Pancreas (tissue), 10 donors: ENCODE results near the gene EPN3. TPM values are rescaled to one million over a fixed set of nuclear protein-coding genes. Genes with fewer than 3 reads are reported as not detected.

Experiments
- ATAC-seq, 4 donors: fragments of 200-7000 bp; cut with Tn5 transposase; one replicate each; pipeline versions ENCODE4 v1.8.0 to v1.9.1; 2020; ENCODE audit warnings: mild to moderate bottlenecking in 4 of 4, moderate library complexity in 4 of 4
- DNase-seq, 6 donors: peaks; one replicate each; pipeline ENCODE4 v3.0.0-alpha.2; 2020
- FAIRE-seq: peaks from 2 replicates; lab custom pipeline; 2012; peaks lifted over from hg19 to GRCh38; lab: Jason Lieb, UNC
- H3K27ac ChIP-seq, 4 donors: fragments of 200-600 bp; sonication (generic); 1 replicate in 3 of 4; 2 replicates in 1 of 4; pipeline versions ENCODE4 v1.5.0 to v1.8.0; 2020
- H3K27me3 ChIP-seq, 4 donors: fragments of 200-600 bp; one replicate each; pipeline ENCODE4 v1.8.0; 2021
- H3K36me3 ChIP-seq, 3 donors: fragments of 200-600 bp; sonication (generic) in 1 of 3; one replicate each; pipeline versions ENCODE4 v1.5.0 to v1.8.0; 2020 to 2021
- H3K4me1 ChIP-seq, 3 donors: fragments of 200-600 bp; one replicate each; pipeline ENCODE4 v1.8.0; 2021
- H3K4me3 ChIP-seq, 4 donors: fragments of 200-600 bp; sonication (generic) in 2 of 4; one replicate each; pipeline versions ENCODE4 v1.5.0 to v1.8.0; 2020 to 2021
- H3K9me3 ChIP-seq, 4 donors: fragments of 200-600 bp; one replicate each; pipeline ENCODE4 v1.8.0; 2021
- CTCF ChIP-seq, 4 donors: fragments of 200-600 bp; sonication (generic) in 3 of 4; IDR thresholded peaks; one replicate each; pipeline versions ENCODE4 v1.5.0 to v1.8.0; 2021; ENCODE audit warnings: antibody characterized with exemption in 4 of 4
- WGBS, 2 donors: extraction: QIAGEN DNeasy Blood & Tissue Kit; methylation state at CpG; one replicate each; pipeline ENCODE4 v1.1.7; 2013; 5-methylcytosine and 5-hydroxymethylcytosine counted together
- intact Hi-C, 3 donors: fragments of 100-400 bp; cut with DNase I; formaldehyde crosslinking; loops; one replicate each; pipeline versions ENCODE4 v1.11.1 to v1.14.2; 2022
- polyA plus RNA-seq, 2 donors: library from polyadenylated mRNA; stranded (reverse); fragments of 200-250 nt; gene quantifications; one replicate each; pipeline ENCODE4 v1.2.3, GENCODE V29; 2013
- total RNA-seq, 6 donors: library from RNA; stranded (reverse); fragmentation: NEBNext Ultra II Directional in 4 of 6; extraction: Animal tissue kit (Norgen Biotek cat#: 25700) in 4 of 6; gene quantifications; one replicate each; pipeline versions ENCODE4 v1.2.1 to v1.2.4, GENCODE V29; 2021 to 2023
- donor health status: healthy with polysubstance abuse.
- donor health status: DM: no; HTN: no; CAD: no; lungs with moderate emphysema.
- donor health status: DM: no; HTN: no; CAD: no.
- donor health status: control.
- donor health status: control.
- donor health status: Bipolar disorder and iron deficiency.
- donor health status: DM: yes; HTN: yes; CAD: no.
- donor health status: DM: no; HTN: no; CAD: no.
- donor health status: DM: no; HTN: no; CAD: no.
- donor health status: DM: yes; HTN: yes; CAD: no.

Gene EPN3
- total and polyA plus RNA-seq, 8 donors: 6.9 to 30.2 (median 12.7) TPM

- H3K9me3 ChIP-seq: no peaks in the 10 kb centered on the region
- ATAC-seq: no peak
- H3K4me3 ChIP-seq: no peak overlapping the region
- H3K36me3 ChIP-seq: peaks cover 0 to 6% (median 0%) of the 10 kb centered on the region in 3 donors
- no peaks in the 10 kb centered on the region for H3K27me3 ChIP-seq
- H3K4me1 ChIP-seq: peaks cover 9 to 35% (median 17%) of the 10 kb centered on the region in 3 donors
- peak overlapping the region in 2 of 4 donors; percentile 67 to 92 for H3K27ac ChIP-seq
- peak in 1 of 6 donors; percentile 61 for DNase-seq
- TF ChIP-seq CTCF (IDR thresholded peaks at IDR 0.05): no peak
- 24 to 28% methylated on average over 6 of the region's 6 CpGs for WGBS, 2 donors
- no peak for FAIRE-seq
- intact Hi-C loops: loop anchor here in 1 of 3 donors (10.0 kb wide), 1 partner anchor 47 kb away; no protein-coding TSS in a partner anchor
These were observed 1.0 kb upstream of the EPN3 start for GRCh38 chr17:50531428-50532025.

- no peak for TF ChIP-seq CTCF (IDR thresholded peaks at IDR 0.05)
- intact Hi-C loops: loop anchor here in 1 of 3 donors (10.0 kb wide), 1 partner anchor 48 kb away; no protein-coding TSS in a partner anchor
- peak overlapping the region; percentile 73 to 92 (median 80) for H3K27ac ChIP-seq
These were observed 650 bp downstream of the EPN3 start for GRCh38 chr17:50533185-50533584.

GRCh38 chr17:50533720-50534148 is 1.2 kb downstream of the EPN3 start:
- peaks cover 0 to 28% (median 3%) of the 10 kb centered on the region in 3 donors for H3K36me3 ChIP-seq
- 1% methylated on average over 17 of the region's 17 CpGs for WGBS, 2 donors
- ATAC-seq: peak; percentile 75 to 83 (median 81)
- no peaks in the 10 kb centered on the region for H3K9me3 ChIP-seq
- intact Hi-C loops: loop anchor here in 1 of 3 donors (10.0 kb wide), 1 partner anchor 49 kb away; no protein-coding TSS in a partner anchor
- no peak for FAIRE-seq
- H3K27ac ChIP-seq: peak overlapping the region; percentile 73 to 92 (median 80)
- H3K27me3 ChIP-seq: no peaks in the 10 kb centered on the region
- peak; percentile 78 to 89 (median 84) for DNase-seq
- peaks cover 9 to 35% (median 17%) of the 10 kb centered on the region in 3 donors for H3K4me1 ChIP-seq
- peak overlapping the region; percentile 21 to 84 (median 53) for H3K4me3 ChIP-seq
- no peak for TF ChIP-seq CTCF (IDR thresholded peaks at IDR 0.05)

More at GRCh38 chr17:50533185-50533584, 650 bp downstream of the EPN3 start:
- Histone ChIP-seq H3K4me1 (peaks cover 9 to 35% (median 17%) of the 10 kb centered on the region in 3 donors), H3K9me3 (no peaks in the 10 kb centered on the region), H3K27me3 (no peaks in the 10 kb centered on the region), H3K36me3 (peaks cover 0 to 23% (median 2%) of the 10 kb centered on the region in 3 donors), H3K4me3 (peak overlapping the region; percentile 21 to 84 (median 53))
- WGBS, 2 donors: 5 to 7% methylated on average over 5 of the region's 5 CpGs
- DNase-seq (no peak), FAIRE-seq (no peak), ATAC-seq (peak; percentile 13 to 27 (median 20))

GRCh38 chr17:50534222-50534978 is 1.9 kb downstream of the EPN3 start:
- Histone ChIP-seq H3K9me3 (no peaks in the 10 kb centered on the region), H3K36me3 (peaks cover 0 to 35% (median 3%) of the 10 kb centered on the region in 3 donors), H3K27me3 (no peaks in the 10 kb centered on the region), H3K4me3 (peak overlapping the region; percentile 13 to 53 (median 34)), H3K4me1 (peaks cover 9 to 35% (median 17%) of the 10 kb centered on the region in 3 donors), H3K27ac (peak overlapping the region; percentile 73 to 92 (median 80))
- peak; percentile 80 to 87 (median 84) for ATAC-seq
- peak; percentile 81 to 92 (median 84) for DNase-seq
- peak; percentile 25 to 59 (median 50) for TF ChIP-seq CTCF (IDR thresholded peaks at IDR 0.05)
- WGBS, 2 donors: 10 to 11% methylated on average over 24 of the region's 24 CpGs
- no peak for FAIRE-seq
- intact Hi-C loops: loop anchor here in 1 of 3 donors (10.0 kb wide), 1 partner anchor 50 kb away; no protein-coding TSS in a partner anchor
